DMS153 treated with DMSO at 0.1 percent for 48 hours (cell line): ENCODE measurements around the gene HADHA.
"Not testable (repeated sequence)": the region's sequence is repeated elsewhere in the genome, so short reads cannot be mapped to it uniquely, and the experiment has no call there.

ENCODE experiments used
- DNase-seq: peaks from one replicate; lab custom pipeline; 2025; ENCODE audit not compliant: unreplicated experiment; lab: John Stamatoyannopoulos, UW

Gene HADHA

DNA sequence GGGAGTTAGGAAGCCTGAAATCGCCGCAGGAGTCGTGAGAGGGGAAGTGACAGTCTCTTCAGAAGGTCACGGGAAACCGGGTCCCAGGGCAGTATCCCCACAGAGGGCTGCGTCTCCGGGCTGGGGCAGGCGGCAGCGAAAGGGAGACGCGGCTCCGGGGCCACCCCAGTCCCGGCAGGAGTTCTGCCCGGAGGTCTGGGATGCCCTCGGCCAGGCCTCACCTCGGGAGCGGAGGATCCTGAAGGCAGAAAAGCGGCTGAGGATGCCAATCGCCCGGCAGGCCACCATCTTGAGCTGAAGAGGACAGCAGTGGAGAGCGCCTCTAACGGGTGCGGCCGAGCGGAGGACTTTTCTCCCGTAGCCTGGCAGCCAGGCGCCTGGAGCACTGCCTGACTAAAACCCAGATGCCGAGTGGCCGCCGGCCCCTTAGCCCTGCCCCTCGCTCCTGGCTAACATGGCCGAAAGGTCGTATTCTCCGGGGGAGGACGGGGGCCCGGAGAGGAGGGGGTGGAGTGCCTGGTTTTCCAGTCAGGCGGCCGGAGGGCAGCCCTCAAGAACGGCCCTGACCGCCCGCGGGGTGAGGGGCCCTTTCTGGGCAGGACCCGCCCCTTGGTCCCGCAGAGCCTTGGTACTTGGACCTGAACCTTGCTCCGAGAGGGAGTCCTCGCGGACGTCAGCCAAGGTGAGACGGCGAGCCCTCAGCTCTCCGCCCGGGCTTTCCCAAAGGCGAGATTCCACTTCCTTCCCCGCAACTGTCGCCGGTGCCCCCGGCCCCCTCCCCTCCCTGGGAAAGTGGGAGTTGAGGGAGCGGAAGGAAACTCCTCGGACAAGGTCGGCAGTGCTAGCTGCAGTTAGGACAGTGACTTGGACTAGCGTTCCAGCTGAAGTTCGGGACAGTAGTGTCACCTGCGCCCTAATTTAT lies at the start of gene HADHA, which contains the start of gene HADHB:
HADHA (minus strand) TSS at position 324 of the 922 bp plus-strand sequence; CDS start at position 288, 36 bp downstream.
HADHB (plus strand) TSS at position 631 of the 922 bp plus-strand sequence. CDS start 9,316 bp downstream, outside the sequence.
- DNase-seq = peak; percentile 86

DNA sequence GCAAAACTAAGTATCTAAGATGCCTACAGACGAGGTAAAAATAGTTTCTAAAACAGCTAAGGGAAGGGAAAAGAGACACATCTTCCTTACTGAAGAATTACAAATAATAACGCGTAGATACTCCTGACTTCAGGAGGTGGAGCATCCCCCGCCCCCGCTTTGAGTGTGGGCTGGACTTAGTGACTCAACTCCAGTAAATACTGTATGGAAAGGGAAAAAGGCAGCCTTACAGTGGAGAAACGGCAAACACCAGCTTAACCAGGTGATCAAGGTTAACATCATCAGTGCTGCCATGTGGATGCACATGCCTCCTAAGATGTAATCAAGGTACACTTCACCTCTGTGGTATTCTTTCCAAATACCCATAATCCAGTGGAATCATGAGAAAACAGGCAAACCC lies 48.2 kb upstream of the HADHA start:
- DNase-seq = no peak

DNA sequence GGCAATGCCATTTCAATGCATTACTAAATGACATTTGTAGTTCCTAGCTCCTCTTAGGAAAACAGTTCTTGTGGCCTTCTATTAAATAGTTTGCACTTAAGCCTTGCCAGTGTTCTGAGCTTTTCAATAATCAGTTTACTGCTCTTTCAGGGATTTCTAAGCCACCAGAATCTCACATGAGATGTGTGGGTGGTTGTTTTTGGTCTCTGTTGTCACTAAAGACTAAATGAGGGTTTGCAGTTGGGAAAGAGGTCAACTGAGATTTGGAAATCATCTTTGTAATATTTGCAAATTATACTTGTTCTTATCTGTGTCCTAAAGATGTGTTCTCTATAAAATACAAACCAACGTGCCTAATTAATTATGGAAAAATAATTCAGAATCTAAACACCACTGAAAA lies 45.6 kb upstream of the HADHA start:
- no peak for DNase-seq

DNA sequence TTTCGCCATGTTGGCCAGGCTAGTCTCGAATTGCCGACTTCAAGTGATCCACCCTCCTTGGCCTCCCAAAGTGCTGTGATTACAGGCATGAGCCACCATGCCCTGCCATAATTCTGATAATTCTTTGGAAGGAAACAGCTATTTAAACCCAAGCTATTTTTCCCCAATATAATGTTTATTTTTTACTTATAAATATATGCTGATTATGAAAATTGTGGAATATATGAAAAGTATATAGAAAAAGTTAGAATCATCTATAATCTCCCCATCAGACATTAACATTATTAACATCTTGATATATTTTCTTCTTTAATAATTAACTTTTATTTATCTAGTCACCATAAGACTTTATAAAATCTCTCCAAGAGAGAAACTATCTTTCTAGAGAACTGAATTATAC lies 41.5 kb upstream of the HADHA start:
- no peak for DNase-seq

DNA sequence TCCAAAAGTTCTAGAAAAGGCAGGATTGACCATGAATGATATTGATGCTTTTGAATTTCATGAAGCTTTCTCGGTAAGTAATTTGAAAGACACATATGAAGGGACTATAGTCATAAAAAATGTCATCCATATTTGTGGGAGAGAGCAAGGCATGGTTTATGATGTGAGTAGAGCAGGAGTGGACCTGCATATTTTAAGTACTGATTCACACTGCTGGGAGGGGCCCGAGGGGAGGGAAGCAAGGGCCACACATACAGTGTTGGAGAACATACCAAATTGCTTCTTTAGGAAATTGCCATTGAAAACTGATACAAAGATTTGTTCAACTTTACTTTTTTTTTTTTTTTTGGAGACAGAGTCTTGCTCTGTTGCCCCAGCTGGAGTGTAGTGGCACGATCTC lies 39.7 kb upstream of the HADHA start:
- DNase-seq = no peak

DNA sequence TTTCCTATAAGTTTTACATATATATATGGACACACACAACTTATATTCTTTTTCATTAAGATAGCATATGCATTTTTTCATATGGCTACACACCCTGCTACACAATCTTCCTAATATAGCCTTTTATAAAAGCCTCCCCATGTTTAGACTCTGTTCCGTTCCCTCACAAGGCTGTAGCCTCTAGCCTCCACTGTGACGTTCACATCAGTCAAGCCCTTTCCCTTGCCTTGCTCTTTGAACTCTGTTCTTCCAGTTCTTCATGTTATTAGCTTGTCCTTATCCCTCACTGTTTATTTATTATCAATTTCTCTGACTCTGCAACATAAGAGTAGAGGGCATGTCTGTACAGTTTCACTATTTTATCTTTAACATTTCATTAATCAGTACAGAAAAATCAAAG lies 39.2 kb upstream of the HADHA start:
- DNase-seq = no peak

DNA sequence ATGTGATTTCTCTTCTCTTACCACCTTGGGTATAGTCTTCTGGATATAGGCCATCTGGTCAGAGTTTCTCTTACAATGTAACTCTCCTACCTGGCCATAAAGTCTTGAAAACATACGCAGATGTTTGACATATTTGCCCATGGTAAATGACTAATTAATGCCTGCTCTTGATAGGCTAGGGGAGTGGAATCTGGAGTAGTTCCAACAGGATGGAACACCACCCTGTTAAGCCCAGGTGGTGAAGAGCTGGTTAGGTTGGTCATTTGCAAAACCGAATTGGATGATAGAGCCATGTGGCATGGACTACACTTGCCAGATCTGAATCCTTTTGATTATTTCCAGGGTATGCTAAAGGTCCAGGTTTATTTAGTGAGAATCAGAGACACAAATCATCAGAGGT lies 36.8 kb upstream of the HADHA start:
- no peak for DNase-seq

DNA sequence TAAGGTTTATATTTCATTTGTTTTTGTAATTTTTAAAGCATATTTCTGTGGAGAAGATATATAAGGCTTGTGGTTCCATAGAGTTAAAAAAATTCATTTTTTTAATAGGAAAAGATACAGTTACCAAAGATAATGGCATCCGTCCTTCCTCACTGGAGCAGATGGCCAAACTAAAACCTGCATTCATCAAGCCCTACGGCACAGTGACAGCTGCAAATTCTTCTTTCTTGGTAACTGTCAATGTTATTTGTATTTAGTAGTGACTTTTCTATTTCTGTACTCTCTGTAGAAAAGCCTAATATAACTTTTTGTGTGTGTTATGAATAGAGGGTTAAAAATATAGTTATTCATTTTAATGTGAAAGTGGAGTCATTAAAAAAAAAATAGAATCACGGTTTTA lies 35.5 kb upstream of the HADHA start:
- DNase-seq = no peak

DNA sequence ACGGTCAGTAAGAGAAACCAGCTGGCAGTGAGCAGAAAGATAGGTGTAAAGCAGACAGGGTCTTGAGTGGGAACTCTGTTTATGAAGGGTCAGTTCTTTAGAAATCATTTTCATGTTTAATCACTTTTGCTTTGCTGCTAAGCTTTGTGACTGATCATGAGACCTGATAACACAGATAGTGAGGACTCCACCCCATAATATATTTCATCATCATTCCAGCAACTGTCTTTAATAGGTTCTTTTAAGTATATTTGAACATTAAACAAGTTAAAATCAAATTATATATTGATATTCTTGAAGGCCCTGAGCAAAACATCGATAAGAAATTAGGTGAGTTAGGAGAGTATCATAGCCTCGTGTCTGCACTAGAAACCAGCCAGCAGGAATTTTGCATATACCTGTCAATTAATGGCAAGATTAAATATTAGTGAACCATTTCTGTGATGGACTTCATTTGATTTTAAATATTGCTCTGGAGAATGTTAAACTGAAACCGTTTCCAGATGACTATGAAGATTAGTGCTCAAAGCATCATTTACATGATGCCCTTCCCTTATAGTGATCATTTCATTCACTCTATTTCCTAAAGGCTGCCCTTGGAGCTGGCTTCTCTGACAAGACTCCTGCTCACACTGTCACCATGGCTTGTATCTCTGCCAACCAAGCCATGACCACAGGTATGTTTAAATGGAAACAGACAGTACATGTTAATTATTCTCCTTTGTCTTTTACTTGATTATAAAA lies 32.2 kb upstream of the HADHA start:
- no peak for DNase-seq

DNA sequence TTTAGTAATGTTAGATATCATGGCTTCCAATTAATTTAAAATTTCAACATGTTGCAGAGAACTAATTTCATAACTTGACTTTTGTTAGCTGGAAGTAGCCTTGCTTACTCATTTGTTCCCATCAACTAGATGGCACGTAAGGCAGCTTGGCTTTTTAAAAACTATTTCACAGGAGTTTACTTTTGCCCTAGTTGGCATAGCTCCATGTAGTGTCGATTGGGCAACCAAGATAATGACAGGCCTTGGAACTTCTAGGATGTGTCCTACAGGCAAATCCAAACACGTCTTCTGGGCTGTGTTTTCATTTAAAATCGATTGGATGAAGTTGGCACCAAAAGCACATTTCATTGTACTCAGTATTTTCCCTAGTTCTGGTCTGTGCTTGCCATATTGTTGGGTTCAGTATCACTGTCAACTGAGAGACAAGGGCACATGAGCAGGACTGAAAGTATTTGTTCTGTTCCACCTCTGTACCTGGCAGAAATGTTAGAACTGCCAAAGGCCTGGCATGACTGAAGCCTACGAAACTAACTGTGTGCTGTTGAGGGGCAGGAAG lies 29.7 kb upstream of the HADHA start:
- DNase-seq = peak; percentile 22

DNA sequence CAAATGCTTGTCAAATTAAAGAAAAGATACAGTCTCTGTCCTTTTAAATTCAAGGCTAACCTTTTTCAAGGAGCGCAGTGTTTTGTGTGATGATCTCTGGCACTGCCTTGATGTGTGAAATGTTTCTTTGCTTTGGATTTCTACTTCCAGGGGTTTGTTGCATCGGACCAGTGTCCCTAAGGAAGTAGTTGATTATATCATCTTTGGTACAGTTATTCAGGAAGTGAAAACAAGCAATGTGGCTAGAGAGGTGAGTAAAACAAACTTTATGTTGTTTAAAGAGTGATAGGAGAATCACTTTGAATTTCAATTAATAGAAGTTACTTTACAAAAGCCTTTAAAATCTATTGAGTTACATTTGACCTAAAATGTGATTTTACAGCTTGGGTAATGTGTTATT lies 29.1 kb upstream of the HADHA start:
- DNase-seq = no peak

DNA sequence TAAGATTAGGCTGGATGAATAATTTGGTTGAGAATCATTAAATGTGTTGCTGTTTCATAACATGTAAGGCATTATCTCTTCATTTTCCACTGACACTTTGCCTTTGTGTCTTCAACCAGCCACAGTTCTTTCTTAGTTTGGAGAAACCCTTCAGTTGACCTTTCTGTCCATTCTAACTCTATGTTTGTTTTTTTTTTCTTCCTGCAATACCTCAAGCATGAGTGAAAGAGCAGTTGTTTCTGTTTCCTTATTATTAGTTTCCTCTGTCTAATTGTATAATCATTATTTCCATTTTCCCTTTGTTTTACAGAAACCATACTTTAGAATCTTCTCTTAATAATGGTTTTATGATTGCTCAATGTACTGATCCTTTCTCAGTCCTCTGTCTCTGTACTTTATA lies 25.9 kb upstream of the HADHA start:
- no peak for DNase-seq

DNA sequence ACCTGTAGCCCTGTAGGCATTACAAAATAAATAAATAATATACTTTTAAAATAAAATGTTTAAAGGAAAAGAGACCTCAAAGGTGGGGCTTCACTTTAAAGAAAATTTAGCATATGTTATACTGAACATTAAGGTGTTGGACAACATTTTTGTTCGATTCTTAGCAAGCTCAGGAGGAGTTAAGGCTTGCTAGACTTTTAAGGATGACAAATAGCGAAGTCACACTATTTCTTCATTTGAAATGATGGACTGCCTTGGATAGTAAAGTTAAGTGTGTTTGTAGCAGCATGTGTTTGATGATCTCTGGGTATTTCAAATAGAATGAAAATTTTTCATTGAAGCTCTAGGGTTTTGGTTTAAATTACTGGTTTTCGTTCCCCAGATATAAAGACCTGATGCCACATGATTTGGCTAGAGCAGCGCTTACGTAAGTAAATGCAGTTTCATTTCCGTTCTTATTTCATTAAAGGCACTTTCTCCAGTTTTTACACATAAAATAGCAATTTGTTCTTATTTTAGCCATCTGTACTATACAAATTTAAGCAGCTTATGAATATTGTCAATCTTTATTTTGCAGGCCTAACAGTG lies 25.2 kb upstream of the HADHA start:
- no peak for DNase-seq

DNA sequence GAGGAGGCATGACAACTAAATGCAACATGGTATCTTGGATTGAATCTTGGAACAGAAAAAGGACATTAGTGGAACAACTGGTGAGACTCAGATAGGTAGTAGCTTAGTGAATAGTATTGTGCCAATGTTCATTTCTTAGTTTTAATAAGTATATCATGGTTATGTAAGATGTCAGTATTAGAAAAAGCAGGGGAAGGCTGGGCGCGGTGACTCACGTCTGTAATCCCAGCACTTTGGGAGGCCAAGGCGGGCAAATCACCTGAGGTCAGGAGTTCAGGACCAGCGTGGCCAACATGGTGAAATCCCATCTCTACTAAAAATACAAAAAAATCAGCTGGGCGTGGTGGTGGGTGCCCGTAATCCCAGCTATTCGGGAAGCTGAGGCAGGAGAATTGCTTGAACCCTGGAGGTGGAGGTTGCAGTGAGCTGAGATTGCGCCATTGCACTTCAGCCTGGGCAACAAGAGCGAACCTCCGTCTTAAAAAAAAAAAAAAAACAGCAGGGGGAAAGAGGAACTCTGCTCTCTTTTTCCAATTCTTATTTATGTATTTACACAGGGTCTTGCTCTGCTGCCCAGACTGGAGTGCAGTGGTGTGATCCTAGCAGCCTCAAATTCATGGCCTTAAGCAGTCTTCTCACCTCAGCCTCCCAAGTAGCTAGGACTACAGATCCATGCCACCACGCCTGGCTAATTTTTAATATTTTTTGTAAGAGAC lies 24.4 kb upstream of the HADHA start:
- DNase-seq = not testable (repeated sequence)

DNA sequence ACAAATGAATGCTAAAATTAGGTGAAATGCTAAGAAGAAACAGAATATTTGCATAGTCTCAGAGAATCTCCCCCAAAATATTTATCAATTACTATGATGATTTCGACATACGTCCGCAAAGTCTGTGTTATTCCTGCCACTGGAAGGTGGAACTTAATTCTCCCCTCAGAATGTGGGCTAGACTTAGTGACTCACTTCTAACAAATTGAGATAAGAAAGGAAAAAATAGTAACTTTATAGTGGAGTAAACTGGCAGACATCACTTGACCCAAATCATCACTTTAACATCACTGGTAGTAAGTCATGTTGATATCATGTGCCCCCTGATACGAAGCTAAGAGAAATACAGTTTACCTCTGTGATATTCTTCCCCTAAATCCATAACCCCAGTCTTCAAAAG lies 23.8 kb upstream of the HADHA start:
- DNase-seq = no peak

DNA sequence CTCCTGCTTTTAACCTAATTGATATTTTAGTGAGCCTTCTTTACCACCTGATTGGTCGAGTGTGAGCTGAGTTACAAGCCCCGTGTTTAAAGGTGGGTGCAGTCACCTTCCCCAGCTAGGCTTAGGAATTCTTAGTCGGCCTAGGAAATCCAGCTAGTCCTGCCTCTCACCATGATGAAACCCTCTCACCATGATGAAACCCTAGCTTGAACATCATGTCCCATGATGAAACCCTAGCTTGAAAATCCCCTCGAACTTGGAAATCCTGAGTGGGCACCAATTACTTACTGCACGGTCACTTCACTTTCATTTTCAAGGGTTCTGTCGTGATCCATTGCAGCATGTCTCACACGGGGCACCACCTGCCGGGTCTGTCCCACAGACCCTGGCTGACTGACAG lies 14.4 kb upstream of the HADHA start:
- DNase-seq = not testable (repeated sequence)

DNA sequence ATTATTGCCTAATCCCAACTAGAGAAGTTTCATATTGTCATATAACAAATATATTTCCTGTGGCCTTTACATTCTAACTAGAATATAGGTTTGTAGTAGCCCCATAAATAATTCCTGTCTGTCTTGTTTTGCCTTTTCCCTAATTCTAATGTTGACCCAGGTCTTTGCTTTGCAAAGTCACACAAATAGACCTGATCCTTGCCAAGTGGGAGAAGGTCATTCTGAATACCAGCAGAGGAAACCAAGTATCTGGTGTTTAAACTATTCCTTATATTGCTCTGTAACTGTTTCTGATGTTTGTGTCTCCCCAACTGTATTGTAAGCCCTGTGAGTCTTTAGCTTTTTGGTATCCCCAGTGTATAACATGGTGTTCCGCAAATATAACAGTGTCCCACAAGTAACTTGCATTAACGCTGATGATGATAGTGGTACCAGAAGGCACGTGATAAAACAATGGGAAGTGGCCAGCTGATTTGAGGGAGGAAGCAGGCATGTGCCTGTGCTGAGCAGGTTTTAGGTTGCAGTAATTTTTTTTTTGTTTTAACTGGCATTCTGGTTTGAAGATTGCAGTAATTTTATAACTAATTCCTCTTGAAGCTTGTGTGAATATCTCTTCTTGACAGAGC lies 11.4 kb upstream of the HADHA start:
- no peak for DNase-seq

DNA sequence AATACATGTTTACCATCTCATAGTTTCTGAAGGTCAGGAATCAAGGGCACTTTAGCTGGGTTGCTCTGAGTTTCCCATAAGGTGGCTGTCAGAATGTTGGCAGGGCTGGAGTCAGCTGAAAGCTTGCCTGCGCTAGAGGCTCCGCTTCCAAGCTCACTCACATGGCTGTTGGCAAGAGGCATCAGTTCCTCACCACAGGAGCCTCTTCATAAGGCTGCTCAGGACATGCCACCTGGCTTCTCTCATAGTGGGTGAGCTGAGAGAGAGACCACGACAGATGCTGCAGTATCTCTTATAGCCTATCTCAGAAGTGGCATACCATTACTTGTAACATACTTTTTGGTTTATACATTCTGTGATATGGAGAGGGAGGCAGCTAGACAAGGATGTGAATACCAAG lies 7.5 kb upstream of the HADHA start:
- DNase-seq = no peak

DNA sequence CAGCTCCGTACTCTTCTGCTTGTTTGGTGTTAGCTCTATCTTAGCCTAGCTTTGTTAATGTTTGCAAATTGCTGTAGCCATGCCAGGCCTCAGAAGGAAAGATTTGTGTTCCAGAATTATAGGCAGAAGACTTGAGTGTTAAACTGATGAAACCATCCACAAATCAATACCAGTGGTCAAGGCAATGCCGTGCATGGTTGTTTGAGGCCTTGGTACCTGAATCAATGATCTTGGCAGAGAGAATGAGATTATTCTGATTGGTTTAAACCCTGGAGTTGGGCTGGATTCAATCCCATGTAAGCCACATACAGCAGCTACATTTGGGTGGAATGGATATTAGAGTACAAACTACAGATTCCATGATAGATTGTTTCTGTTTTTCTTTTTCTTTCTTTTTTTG lies 5.2 kb upstream of the HADHA start:
- no peak for DNase-seq

DNA sequence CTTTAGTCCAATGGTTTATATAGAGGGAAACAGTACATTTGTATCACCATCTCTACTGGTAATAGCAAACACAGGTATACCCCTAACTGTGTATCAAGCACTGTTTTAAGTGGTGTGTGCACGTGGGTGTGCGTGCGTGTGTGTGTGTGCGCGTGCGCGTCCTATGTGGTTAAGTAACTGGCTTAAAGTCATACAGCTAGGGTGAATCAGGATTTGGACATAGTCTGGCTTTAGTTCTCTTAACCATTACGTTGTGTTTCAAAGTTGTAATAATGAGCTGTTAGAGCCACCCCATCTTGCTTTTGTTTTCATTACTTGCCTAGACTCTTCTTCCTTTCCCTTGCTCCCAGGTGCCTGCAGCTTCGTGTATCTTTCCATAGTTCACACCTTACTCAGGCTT lies 2.4 kb upstream of the HADHA start:
- DNase-seq = no peak
